Adrenal gland (tissue), 12 donors: ENCODE data around the gene ROR1. TPM values are rescaled to one million over a fixed set of nuclear protein-coding genes. Genes with fewer than 3 reads are reported as not detected.

Experiments
- DNase-seq, 7 donors: peaks; one replicate each; pipeline ENCODE4 v3.0.0-alpha.2; 2019 to 2020
- H3K27ac ChIP-seq, 5 donors: fragments of 200-600 bp; sonication (generic) in 4 of 5; 1 replicate in 3 of 5; 2 replicates in 2 of 5; pipeline versions ENCODE4 v1.5.1 to v1.8.0; 2016 to 2020; ENCODE audit warnings: mild to moderate bottlenecking in 1 of 5
- H3K27me3 ChIP-seq: fragments of 200-600 bp; 2 replicates; pipeline ENCODE4 v1.8.0; 2021
- H3K36me3 ChIP-seq, 2 donors: fragments of 200-600 bp; replicated peaks in 1 of 2; 1 replicate in 1 of 2; 2 replicates in 1 of 2; pipeline versions ENCODE4 v1.5.1 to v1.8.0; 2018 to 2022
- H3K4me1 ChIP-seq, 2 donors: fragments of 200-600 bp; replicated peaks in 1 of 2; 1 replicate in 1 of 2; 2 replicates in 1 of 2; pipeline versions ENCODE4 v1.5.1 to v1.8.0; 2018 to 2021
- H3K4me3 ChIP-seq, 4 donors: fragments of 200-600 bp; sonication (generic) in 3 of 4; one replicate each; pipeline ENCODE4 v1.5.1; 2016 to 2018
- H3K9me3 ChIP-seq, 3 donors: fragments of 200-600 bp; sonication (generic) in 1 of 3; replicated peaks in 1 of 3; 1 replicate in 2 of 3; 2 replicates in 1 of 3; pipeline versions ENCODE4 v1.5.1 to v1.8.0; 2016 to 2021
- CTCF ChIP-seq, 6 experiments: fragments of 450-650 bp in 4 of 6; fragments of 200-600 bp in 2 of 6; sonication (generic) in 1 of 6; IDR thresholded peaks; 1 replicate in 5 of 6; 2 replicates in 1 of 6; pipeline versions ENCODE4 v1.5.1 to v1.8.0; 2016 to 2021; ENCODE audit warnings: antibody characterized with exemption in 6 of 6, mild to moderate bottlenecking in 2 of 6, moderate library complexity in 1 of 6
- POLR2A ChIP-seq, 2 donors: fragments of 450-650 bp; IDR thresholded peaks; one replicate each; pipeline ENCODE4 v1.6.1; 2017; ENCODE audit warnings: antibody characterized with exemption in 2 of 2, mild to moderate bottlenecking in 2 of 2, moderate library complexity in 1 of 2
- WGBS, 4 donors: extraction: QIAGEN DNeasy Blood & Tissue Kit in 2 of 4; methylation state at CpG; one replicate each; pipeline versions ENCODE4 v1.1.5 to v1.1.7; 2013 to 2017; 5-methylcytosine and 5-hydroxymethylcytosine counted together
- intact Hi-C, 2 donors: fragments of 100-400 bp; cut with DNase I; formaldehyde crosslinking; loops; one replicate each; pipeline versions ENCODE4 v1.14.1 to v1.15.0; 2022 to 2023
- polyA plus RNA-seq, 3 donors: library from polyadenylated mRNA; stranded (reverse); fragments of 200-250 nt in 2 of 3; fragments of 350-450 nt in 1 of 3; fragmentation: Illumina TruSeq in 1 of 3; extraction: RNeasy Lipid Tissue Mini Kit (QIAGEN cat#74804) in 1 of 3; gene quantifications; one replicate each; pipeline ENCODE4 v1.2.3, GENCODE V29; 2013 to 2014
- total RNA-seq, 9 donors: library from RNA; depleted of rRNA in 4 of 9; stranded (reverse); fragments of >200 nt in 4 of 9; fragments of 120-200 nt in 1 of 9; fragmentation: NEBNext Ultra II Directional in 1 of 9; extraction: Animal tissue kit (Norgen Biotek cat#: 25700) in 1 of 9; gene quantifications; one replicate each; pipeline versions ENCODE4 v1.1.0 to v1.2.4, GENCODE V29; 2013 to 2023
- donor health status: healthy with polysubstance abuse.
- donor health status: Bipolar disorder and iron deficiency.
- donor health status: DM: yes; HTN: yes; CAD: no.
- donor health status: DM: no; HTN: no; CAD: no.
- donor health status: DM: no; HTN: no; CAD: no.
- donor health status: DM: yes; HTN: yes; CAD: no.

Gene ROR1
- total and polyA plus RNA-seq, 12 donors: 0.54 to 4.6 (median 2.6) TPM

- DNase-seq: no peak
- no peak for TF ChIP-seq POLR2A (IDR thresholded peaks at IDR 0.05)
- TF ChIP-seq CTCF (IDR thresholded peaks at IDR 0.05): peak in 1 of 6 experiments; percentile 7
- 75 to 89% (median 87%) methylated on average over 1 of the region's 1 CpG for WGBS, 4 donors
- Histone ChIP-seq H3K27me3 (no peaks in the 10 kb centered on the region), H3K4me1 (peaks cover 6 to 13% of the 10 kb centered on the region in 2 donors), H3K27ac (no peak overlapping the region), H3K4me3 (no peak overlapping the region), H3K9me3 (no peaks in the 10 kb centered on the region), H3K36me3 (no peaks in the 10 kb centered on the region)
- intact Hi-C loops: loop anchor here in 1 of 2 donors (10.0 kb wide), 1 partner anchor 230 kb away; no protein-coding TSS in a partner anchor
Observed at GRCh38 chr1:63915121-63915520, 141.3 kb downstream of the ROR1 start.

GRCh38 chr1:63916485-63917360, 142.9 kb downstream of the ROR1 start:
- H3K36me3 ChIP-seq: no peaks in the 10 kb centered on the region
- H3K27me3 ChIP-seq: no peaks in the 10 kb centered on the region
- intact Hi-C loops: loop anchor here in 1 of 2 donors (10.0 kb wide), 1 partner anchor 232 kb away; no protein-coding TSS in a partner anchor
- H3K4me1 ChIP-seq: peaks cover 6 to 13% of the 10 kb centered on the region in 2 donors
- WGBS, 4 donors: 80 to 89% (median 83%) methylated on average over 2 of the region's 2 CpGs
- no peak for DNase-seq
- H3K27ac ChIP-seq: no peak overlapping the region
- H3K9me3 ChIP-seq: no peaks in the 10 kb centered on the region
- no peak overlapping the region for H3K4me3 ChIP-seq
- no peak for TF ChIP-seq POLR2A (IDR thresholded peaks at IDR 0.05)
- no peak for TF ChIP-seq CTCF (IDR thresholded peaks at IDR 0.05)

- Histone ChIP-seq H3K36me3 (no peaks in the 10 kb centered on the region), H3K27me3 (no peaks in the 10 kb centered on the region), H3K4me1 (peaks cover 6 to 13% of the 10 kb centered on the region in 2 donors), H3K4me3 (no peak overlapping the region), H3K9me3 (no peaks in the 10 kb centered on the region), H3K27ac (no peak overlapping the region)
- no peak for DNase-seq
- no peak for TF ChIP-seq POLR2A (IDR thresholded peaks at IDR 0.05)
- no peak for TF ChIP-seq CTCF (IDR thresholded peaks at IDR 0.05)
- intact Hi-C loops: loop anchor here in 1 of 2 donors (10.0 kb wide), 1 partner anchor 233 kb away; no protein-coding TSS in a partner anchor
- WGBS, 4 donors: 89 to 94% (median 90%) methylated on average over 12 to 13 of the region's 13 CpGs
Observed at GRCh38 chr1:63917571-63918417, 144.0 kb downstream of the ROR1 start.

GRCh38 chr1:63918418-63918945, 144.7 kb downstream of the ROR1 start:
- H3K4me1 ChIP-seq: peaks cover 6 to 13% of the 10 kb centered on the region in 2 donors
- TF ChIP-seq CTCF (IDR thresholded peaks at IDR 0.05) (no peak), POLR2A (IDR thresholded peaks at IDR 0.05) (no peak)
- no peak for DNase-seq
- H3K36me3 ChIP-seq: no peaks in the 10 kb centered on the region
- 81 to 91% (median 85%) methylated on average over 10 of the region's 10 CpGs for WGBS, 4 donors
- H3K9me3 ChIP-seq: no peaks in the 10 kb centered on the region
- H3K27ac ChIP-seq: no peak overlapping the region
- intact Hi-C loops: loop anchor here in 1 of 2 donors (10.0 kb wide), 1 partner anchor 234 kb away; no protein-coding TSS in a partner anchor
- no peaks in the 10 kb centered on the region for H3K27me3 ChIP-seq
- H3K4me3 ChIP-seq: no peak overlapping the region
